Diencephalon (tissue), 1 donor: ENCODE measurements around the gene ASPSCR1. TPM values are rescaled to one million over a fixed set of nuclear protein-coding genes. Genes with fewer than 3 reads are reported as not detected.

Experiments used
- total RNA-seq: library from RNA; depleted of rRNA; stranded (reverse); fragments of >200 nt; gene quantifications from one replicate; pipeline ENCODE4 v1.2.3, GENCODE V29; 2014

ASPSCR1 gene
- total RNA-seq = 22.6 TPM

DNA sequence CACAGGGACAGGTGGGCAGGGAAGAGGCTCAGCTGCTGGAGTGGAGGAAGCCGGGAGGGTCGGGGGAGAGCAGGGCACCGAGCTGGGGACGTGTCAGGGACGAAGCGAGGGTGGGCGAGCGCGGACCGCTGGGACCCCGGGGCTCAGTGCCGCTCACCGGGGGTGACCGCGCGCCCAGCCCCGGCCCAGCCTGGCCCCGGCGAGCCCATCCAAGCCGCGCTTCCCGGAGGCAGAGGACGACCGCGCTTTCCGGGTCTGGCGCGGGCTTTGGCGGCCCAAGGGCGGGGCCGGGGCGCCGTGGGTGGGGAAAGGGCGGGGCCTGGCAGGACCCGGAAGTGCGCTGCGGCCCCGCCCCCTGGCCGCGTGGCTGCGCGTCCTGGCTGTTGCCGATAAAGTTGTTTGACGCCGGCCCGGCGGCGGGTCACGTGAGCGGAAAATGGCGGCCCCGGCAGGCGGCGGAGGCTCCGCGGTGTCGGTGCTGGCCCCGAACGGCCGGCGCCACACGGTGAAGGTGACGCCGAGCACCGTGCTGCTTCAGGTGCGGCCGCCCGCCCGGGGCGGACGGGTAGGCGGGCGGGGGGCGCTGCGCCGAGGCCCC lies at the start of gene ASPSCR1:
ASPSCR1 (plus strand) TSS at position 419 of the 598 bp plus-strand sequence; CDS start at position 437, 18 bp downstream.

GRCh38 chr17:81927653-81928543 lies 49.5 kb upstream of the ASPSCR1 start, which contains the start of gene MAFG:
MAFG (minus strand) TSS chr17:81927735; CDS start chr17:81923185, 4,550 bp downstream.

GRCh38 chr17:81947189-81947588 lies 30.2 kb upstream of the ASPSCR1 start, which contains the start of gene MYADML2:
MYADML2 (minus strand) TSS chr17:81947233; CDS start chr17:81941741, 5,492 bp downstream.

GRCh38 chr17:81961087-81961511 lies 16.3 kb upstream of the ASPSCR1 start, which contains the start of gene NOTUM:
NOTUM (minus strand) TSS chr17:81961187; CDS start chr17:81960909, 278 bp downstream.

DNA sequence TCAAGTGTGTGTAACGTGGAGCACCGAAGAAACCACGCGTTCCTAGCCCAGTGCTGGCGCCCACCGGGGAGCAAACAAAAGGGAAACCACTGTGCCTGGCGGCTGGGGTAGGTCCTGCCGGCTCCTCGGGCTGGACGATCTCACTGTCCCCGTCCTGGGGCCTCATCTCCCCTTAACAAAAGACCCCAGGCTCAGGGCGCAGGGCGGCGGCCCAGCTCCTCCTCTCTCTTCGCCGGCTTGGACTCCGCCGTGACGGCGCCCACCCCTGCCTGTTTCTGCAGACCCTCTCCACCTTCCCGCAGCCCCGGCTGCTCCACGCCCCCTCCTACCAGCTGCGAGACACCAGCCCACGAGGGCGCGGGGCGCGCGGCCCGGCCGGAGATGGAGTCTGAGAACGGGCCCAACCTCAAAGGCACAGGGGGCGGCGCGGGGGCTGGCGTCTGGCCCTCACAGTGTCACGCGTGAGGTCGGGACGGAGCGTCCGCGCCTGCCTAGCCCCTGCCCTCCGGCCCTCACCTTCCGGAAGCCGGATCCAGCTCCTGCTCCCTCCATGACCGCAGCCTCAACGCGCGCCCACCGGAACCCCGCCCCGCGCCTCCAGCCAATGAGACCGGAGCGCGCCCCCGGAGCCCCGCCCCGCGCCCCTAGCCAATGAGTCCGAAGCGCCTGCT lies 45.0 kb downstream of the ASPSCR1 start, which contains the start of gene CENPX:
CENPX (minus strand) TSS at position 569 of the 671 bp plus-strand sequence; CDS start at position 552, 17 bp downstream.

GRCh38 chr17:82022981-82023446 lies 45.6 kb downstream of the ASPSCR1 start, which contains the start of gene LRRC45:
LRRC45 (plus strand) TSS chr17:82023305; CDS start chr17:82023644, 339 bp downstream.

DNA sequence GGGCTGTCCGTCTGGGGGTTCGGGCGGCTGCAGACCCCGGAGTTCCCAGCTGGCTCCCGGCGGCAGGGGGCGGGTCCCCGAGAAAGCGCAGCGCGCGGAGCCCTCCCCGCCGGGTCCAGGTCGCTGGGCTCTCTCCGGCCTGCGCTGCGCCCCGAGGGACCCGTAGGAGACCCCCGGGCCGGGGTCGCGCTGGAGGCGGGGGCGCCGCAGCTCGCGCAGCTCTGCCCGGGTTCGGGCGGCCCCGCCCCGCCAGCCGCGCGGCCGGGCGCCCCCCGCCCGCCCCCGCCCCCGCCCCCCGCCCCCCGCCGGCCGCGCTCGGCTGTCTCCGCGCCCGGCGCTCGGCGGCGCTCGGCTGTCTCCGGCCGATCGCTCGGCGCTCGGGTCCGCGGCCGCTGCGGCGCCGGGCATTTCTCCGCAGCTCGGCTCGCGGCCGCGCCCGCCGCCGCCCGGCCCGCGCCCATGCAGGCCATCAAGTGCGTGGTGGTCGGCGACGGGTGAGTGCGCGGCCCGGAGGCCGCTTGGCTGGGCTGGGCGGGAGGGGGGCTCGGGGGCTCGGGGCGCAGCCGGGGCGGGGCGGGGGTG lies 54.0 kb downstream of the ASPSCR1 start, which contains the start of gene RAC3:
RAC3 (plus strand) TSS at position 376 of the 582 bp plus-strand sequence; CDS start at position 460, 84 bp downstream.

DNA sequence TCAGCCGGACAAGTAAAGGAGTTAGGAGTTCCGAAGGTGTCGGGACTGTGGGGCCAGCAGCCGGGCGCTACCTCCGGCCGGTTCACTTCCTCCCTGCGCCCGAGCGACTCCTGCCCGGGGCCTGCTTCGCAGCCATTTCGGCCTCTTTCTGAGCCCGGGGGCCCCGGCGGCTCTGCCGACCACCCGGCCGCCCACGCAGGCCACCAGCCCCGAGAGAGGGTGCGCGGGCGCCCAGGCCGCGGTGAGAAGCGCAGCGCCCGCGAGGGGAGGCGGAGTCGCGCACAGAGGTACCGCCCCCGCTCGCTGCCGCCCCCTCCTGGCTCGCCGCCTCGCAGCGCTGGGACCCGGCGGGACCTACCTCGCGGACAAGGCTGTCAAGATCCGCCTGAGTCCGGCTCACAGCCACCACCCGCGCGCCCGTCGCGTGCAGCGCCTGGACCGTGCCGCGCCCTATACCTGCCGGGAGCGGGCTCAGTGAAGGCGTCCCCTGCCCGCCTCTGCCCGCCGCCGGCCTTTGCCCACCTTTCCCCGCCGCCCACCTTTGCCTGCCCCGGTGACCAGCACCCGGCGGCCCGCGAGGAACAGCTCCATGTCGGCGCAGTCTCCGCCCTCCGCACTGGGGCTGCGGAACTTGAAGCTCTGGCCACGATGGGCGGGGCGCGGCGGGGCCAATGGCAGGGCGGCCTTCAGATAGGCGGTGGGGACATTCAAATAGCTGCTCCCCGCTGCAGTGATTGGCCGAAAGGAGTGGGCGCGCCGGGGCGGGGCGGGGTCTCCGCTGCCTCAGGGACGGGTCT lies 59.9 kb downstream of the ASPSCR1 start, which contains the start of gene DCXR:
DCXR (minus strand) TSS at position 606 of the 797 bp plus-strand sequence; CDS start at position 591, 15 bp downstream.

GRCh38 chr17:82051776-82052637 lies 74.6 kb downstream of the ASPSCR1 start, which contains the start of the genes GPS1 and RFNG:
GPS1 (plus strand) TSS chr17:82051898; CDS start chr17:82051932, 34 bp downstream.
RFNG (minus strand) TSS chr17:82051811; CDS start chr17:82051766, 45 bp downstream.

DNA sequence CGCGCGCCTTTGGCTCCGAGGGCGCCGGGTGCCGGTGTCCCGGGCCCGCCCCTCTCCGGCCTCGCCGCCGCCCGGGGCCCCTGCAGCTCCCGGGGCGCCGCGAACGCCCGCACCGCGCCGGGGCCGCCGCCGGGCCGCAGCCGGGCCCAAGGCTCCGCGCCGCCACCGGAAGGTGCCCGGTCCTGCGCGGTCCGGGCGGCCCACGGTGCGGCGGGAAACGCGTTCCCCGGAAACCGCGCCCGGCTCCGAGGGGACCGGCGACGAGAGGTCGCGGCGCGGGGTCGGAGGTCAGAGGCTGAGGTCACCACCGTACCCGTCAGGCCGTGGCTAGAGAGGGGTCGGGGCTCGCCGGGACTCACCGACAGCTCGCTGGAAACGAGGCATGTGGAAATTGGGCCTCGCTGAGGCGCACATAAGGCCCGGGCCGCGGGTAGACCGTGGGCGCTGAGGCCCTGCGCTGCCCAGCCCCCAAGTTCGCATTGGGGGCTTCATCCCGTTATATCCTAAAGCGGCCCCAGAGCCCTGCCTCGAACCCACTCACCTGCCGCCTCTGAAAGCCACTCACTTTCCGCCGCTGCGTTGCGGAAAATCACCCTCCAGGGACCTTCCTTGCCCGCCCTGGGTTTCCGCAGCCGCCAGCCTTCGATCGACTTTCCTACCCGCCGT lies 88.3 kb downstream of the ASPSCR1 start, which contains the start of gene DUS1L:
DUS1L (minus strand) TSS at position 167 of the 666 bp plus-strand sequence. CDS start 745 bp downstream, outside the sequence.

Other genes starting within 250 kb of the ASPSCR1 start
- not detected for gene GCGR, start 173.5 kb upstream of the ASPSCR1 start, total RNA-seq
- 88.1 TPM for gene MCRIP1, start 144.3 kb upstream of the ASPSCR1 start, total RNA-seq
- gene PPP1R27, start 142.6 kb upstream of the ASPSCR1 start, total RNA-seq = not detected
- gene P4HB, start 117.1 kb upstream of the ASPSCR1 start, total RNA-seq = 90.9 TPM
- gene ARHGDIA, start 106.3 kb upstream of the ASPSCR1 start, total RNA-seq = 33.2 TPM
- gene ALYREF, start 86.0 kb upstream of the ASPSCR1 start, total RNA-seq = 80.3 TPM
- 69.2 TPM for gene ANAPC11, start 85.9 kb upstream of the ASPSCR1 start, total RNA-seq
- gene NPB, start 75.4 kb upstream of the ASPSCR1 start, total RNA-seq = 4.2 TPM
- gene PCYT2, start 66.2 kb upstream of the ASPSCR1 start, total RNA-seq = 28.8 TPM
- 9.0 TPM for gene SIRT7, start 59.5 kb upstream of the ASPSCR1 start, total RNA-seq
- 18.5 TPM for gene MAFG, start 49.9 kb upstream of the ASPSCR1 start, total RNA-seq
- 27.5 TPM for gene PYCR1, start 40.3 kb upstream of the ASPSCR1 start, total RNA-seq
- gene MYADML2, start 30.4 kb upstream of the ASPSCR1 start, total RNA-seq = 1.8 TPM
- 0.69 TPM for gene NOTUM, start 16.4 kb upstream of the ASPSCR1 start, total RNA-seq
- 29.8 TPM for gene CENPX, start 45.2 kb downstream of the ASPSCR1 start, total RNA-seq
- 11.3 TPM for gene LRRC45, start 45.7 kb downstream of the ASPSCR1 start, total RNA-seq
- gene RAC3, start 54.0 kb downstream of the ASPSCR1 start, total RNA-seq = 122 TPM
- 33.7 TPM for gene DCXR, start 60.1 kb downstream of the ASPSCR1 start, total RNA-seq
- gene RFNG, start 74.2 kb downstream of the ASPSCR1 start, total RNA-seq = 20.1 TPM
- gene GPS1, start 74.3 kb downstream of the ASPSCR1 start, total RNA-seq = 84.0 TPM
- gene DUS1L, start 88.2 kb downstream of the ASPSCR1 start, total RNA-seq = 20.1 TPM
- 119 TPM for gene FASN, start 120.6 kb downstream of the ASPSCR1 start, total RNA-seq
- 28.4 TPM for gene CCDC57, start 235.2 kb downstream of the ASPSCR1 start, total RNA-seq